RPMI7951 (cell line): ENCODE results near the gene ABCC4. TPM values are rescaled to one million over a fixed set of nuclear protein-coding genes. Genes with fewer than 3 reads are reported as not detected.

Experiments
- DNase-seq: peaks from one replicate; pipeline ENCODE4 v3.0.0-alpha.2; 2012; ENCODE audit warnings: low read depth
- total RNA-seq: library from RNA; depleted of rRNA; stranded (reverse); fragments of >200 nt; shearing (Covaris generic); gene quantifications from 2 replicates; pipeline ENCODE4 v1.2.3, GENCODE V29; 2014

The ABCC4 gene
- total RNA-seq, 1 experiment from 2014 or later = 6.7 TPM

DNA sequence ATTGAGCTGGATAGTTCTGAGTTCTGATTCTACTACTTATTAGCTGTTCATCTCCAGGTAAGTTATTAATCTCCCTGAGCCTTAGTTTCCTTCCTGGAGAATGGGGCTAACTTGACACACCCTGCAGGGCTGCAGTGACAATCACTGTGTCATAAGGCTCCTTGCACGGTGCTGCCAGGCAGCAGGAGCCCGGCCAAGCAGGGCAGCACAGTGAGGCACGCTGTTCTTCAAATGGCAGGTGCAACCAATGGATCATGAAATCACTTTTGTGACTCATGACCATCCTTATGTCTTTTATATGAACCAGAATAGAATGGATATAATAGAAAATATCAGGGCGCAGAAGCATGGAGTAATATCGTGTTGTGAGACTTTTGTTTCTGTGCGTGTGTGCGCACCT lies 242.6 kb downstream of the ABCC4 start:
- DNase-seq = no peak

DNA sequence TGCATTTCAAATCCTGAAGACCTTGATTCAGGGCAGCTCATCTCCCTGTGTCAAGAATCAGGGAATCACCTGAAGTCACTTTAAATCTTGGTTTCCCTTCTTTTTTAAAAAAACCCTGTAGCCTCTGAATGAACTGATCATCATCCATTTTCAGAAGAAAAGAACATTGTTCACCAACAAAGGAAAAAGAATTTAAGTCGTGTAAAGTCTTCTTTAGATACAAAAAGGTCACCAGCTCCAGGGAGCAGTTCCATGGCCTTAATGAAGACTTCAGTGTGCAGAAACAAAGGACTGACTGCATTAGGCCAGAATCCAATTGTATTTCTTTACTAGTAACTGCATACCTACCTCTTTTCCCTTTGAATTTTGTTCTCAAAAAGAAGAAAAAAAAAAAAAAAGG lies 245.0 kb downstream of the ABCC4 start:
- DNase-seq = no peak

DNA sequence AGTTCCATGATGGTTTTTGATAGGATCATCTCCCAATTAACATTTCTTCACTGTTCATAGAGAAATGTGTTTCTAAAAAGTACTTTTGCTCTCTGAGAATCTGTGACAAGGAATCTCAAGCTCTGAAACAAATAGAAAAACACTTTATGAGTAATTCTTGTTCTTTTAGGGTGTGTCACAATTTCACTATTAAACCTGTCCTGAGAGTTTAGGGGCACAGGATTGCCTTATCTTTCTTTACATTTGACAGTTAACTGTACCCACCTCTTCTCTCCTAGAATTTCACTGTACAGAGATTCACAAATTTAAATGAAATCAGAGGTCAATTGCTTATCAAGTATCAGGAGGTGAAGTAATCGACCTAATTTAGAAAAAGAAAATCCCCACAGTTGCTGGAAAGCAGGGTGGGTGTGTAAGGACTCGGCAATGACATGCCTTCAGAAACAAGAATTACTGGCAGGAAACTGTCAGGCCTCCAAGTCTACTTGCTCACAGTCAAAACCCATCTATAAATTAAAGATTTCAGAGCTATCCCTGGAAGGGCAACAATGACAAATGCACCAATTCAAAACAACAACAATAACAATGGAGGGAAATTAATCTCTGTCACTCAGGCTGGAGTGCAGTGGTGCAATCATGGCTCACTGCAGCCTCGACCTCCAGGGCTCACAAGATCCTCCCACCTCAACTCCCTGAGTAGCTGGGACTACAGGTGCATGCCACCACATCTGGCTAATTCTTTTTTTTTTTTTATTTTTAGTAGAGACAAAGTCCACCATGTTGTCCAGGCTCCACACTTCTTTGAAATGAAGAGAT lies 250.2 kb downstream of the ABCC4 start:
- no peak for DNase-seq

DNA sequence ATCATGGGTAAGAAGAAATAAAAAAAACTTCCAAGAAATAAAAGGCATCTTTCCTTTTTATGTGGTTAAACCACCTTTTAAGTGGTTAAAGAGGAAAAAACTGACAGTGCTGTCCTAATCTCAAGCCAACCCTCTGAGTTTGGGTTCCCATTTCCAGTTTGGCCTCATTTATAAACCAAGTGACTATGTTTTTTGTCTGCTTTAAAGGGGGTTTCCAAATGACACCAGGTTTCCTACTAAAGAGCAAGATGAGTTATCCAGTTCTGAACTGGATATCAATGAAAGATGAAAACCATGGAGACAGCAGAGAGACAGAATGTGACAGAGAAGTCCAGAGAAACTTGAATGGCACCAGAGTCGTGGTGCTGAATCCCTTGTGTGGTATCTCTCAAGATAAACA lies 251.5 kb downstream of the ABCC4 start:
- DNase-seq = no peak

DNA sequence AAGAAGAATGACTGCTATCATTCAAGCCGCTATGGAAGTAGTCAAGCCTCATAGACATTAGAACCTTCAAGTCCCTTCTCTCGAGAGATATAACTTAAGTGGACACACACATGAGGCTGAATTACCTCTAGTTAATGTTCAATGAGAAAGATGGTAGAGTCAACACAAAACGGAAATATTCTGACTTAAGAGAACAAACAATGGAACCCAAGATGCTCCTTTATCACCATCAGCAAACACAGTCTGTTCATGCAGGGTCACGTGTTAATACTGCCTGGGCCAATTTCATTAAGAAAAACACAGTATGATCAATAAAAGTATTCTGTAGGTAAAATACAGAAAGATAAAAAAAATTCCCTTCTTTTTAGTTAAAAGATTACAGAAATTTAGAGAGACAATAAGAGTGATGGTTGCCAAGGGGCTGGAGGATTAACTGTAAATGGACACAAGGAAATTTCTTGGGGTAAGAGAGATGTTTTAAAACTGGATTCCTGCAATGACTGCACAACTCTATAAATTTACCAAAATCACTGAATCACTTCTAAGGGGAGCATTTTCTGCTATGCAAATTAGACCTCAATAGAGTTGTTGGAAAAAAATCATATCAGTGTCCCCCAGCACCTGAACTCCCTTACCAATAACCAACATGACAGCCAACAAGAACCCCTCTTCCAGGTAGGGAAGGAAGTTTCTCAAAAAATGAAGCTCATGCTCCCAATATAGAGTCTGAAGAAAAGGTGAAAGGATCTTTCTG lies 256.6 kb downstream of the ABCC4 start:
- no peak for DNase-seq

DNA sequence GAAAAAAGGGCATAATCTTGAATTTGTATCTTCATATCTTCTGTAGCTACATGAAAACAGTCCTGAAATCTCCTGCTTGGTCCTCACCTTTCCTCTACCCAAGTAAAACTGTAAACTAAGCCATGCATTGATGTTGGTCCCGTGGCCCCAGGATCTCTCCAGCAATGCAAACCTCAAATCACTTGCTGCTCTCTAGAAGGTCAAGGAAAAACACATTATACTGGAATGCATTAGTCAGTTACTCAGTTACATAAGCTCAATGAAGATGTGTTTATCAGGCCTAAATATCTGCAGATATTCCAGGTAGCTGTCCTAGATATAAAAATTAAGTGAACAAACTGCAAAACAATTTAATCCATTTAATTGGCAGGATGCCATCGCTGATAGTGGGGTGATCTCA lies 261.8 kb downstream of the ABCC4 start:
- no peak for DNase-seq

DNA sequence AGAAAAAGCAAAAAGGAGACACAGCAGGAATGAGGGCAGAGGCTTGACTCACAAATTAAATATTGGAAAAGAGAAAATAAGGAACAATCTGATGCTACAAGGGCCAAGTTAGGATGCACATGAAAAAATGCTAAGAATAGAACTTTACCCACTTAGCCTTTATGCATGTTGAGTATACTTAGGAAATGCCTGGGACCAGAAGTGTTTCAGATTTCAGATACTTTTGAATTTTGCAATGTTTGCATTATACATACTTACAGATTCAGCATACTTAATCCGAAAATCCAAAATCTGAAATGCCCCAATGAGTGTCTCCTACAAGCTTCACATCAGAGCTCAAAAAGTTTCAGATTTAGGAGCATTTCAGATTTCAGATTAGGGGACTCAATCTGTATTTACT lies 262.3 kb downstream of the ABCC4 start:
- DNase-seq = no peak

DNA sequence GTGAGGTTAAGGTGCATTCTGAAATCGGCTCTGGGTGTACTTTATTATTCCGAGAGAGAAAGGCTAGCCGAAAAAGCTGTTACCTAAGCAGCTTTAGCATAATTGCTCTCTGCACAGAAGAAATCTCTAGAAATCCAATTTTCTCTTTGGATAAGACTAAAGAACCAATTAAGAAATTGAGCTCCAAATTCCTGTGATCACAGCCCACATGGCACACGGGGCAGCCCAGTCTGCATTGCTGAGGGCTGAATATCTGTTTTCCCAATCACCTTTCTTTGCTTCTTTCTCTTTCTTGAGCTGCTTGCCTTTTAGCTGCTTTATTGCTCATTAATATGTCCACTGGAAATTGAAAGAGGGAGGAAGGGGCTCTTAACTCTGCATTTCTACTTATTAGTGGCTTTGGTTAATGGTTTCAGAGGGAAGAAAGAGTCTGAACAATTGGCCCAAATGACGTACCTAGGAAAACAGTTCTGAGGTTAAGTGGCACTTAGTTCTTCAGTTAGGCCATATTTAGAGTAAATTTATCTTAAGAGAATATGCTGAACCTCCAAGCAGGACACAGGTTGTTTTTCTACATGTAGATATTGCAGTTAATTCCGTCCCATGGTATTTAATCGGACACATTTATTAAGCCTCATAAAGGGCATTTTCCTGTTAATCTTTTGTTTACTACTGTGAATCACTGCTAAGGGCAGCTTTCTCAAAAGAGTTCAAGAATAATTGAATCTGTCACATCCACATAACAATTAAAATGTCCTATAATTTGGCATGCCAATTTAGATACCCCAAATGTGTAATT lies 265.7 kb downstream of the ABCC4 start:
- no peak for DNase-seq

DNA sequence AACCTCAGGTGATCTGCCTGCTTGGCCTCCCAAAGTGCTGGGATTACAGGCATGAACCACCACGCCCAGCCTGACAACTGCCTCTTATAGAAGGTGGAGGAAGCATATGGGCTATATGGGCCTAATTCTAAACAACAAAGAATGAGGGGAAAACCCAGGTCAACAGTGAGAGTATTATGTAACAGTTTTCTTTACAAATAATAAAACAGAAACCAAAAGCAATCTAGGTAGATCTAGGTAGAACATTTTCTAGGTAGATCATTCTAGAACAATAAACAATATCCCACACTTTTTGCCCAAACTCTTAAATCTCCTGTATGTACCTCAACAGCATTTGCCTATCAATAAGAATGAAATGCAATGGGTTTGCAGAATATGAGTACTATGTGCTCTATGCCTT lies 267.4 kb downstream of the ABCC4 start:
- no peak for DNase-seq

DNA sequence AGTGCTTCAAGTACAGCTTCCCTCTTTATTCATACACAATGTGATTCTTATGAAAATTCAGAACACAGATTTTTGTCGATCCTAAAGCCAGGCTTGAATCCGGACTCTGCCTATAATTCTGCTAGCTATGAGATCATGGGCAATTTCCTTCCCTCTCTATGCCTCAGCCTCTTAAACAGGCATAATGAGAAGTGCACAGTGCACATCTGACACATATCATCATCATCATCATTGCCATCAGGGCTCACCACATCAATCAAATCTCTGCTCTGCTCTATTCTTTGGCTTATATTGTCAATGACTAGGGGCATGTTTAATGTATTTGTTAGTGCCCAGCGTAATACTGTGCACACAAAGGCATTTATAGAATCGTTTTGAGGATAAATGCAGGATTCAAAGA lies 269.1 kb downstream of the ABCC4 start:
- no peak for DNase-seq

DNA sequence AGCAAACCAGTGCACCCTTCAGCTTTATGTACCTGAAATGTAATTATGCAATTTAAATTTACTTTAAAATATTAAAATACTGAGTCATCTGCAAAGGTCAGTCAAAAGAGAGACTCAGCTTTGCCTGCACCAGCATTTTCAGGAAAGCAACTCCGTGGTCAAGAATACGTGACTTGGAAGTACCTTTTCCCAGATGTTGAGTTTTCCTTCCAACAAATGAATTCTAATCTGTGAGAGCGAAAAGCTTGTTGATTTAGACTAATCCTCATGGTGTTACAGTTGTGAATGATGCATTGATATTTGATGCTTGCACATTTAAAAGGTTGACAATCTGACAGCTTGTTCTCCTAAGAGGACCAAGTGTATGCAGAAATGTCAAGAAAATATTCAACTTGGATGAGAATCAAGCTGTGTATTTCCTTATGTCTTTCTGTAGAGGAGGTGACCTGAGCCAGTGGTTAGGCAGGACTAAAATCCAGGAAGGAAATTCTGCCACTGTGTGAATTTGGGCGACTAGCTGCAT lies 270.4 kb downstream of the ABCC4 start:
- no peak for DNase-seq

DNA sequence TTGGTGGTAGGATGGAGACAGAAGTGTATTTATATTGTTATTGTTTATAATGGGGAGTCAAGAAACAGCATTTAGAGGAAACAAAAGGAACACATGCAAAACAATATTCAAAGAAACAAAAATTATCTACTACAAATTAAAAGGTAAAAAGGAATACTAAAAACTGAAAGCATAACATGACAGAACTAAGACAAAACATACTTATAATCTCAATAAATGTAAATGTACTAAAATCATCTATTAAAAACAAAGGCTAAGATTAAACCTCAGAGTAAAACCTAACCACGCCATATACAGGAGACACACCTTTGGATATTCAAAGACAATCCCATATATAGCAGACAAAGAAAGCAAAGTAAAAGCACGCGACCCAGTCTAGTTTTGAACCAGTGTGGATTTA lies 273.6 kb downstream of the ABCC4 start:
- no peak for DNase-seq

DNA sequence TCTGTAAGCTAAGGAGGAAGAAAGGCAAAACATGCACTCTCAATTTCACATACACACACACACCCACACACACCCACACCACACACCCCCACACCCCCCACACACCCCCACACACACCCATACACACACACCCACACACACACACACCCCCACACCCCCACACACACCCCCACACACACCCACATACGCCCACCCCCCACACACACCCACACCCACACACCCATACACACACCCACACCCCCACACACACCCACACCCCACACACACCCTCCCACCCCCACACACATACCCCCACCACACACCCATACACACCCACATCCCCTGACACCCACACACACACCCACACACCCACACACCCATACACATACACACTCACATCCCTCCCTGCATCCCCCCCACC lies 276.1 kb downstream of the ABCC4 start:
- DNase-seq = no peak

DNA sequence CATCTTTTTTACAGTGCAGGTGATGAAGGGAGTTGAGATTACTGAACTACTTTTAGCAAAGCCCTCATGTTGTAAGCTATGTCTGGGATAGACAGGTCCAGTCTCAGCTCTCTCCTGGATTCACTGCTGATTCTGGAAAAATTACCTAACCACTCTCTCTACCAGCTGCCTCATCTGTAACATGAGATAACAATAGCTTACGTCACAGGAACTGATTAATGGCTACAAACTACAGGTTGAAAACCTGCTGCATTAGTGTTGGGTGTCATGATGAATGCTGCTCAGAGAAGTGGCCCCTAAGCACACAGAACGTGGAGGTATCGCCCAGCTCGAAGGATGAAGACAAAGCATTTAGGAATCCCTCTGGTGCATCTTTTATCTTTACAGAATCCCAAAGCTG lies 277.8 kb downstream of the ABCC4 start:
- DNase-seq = no peak

DNA sequence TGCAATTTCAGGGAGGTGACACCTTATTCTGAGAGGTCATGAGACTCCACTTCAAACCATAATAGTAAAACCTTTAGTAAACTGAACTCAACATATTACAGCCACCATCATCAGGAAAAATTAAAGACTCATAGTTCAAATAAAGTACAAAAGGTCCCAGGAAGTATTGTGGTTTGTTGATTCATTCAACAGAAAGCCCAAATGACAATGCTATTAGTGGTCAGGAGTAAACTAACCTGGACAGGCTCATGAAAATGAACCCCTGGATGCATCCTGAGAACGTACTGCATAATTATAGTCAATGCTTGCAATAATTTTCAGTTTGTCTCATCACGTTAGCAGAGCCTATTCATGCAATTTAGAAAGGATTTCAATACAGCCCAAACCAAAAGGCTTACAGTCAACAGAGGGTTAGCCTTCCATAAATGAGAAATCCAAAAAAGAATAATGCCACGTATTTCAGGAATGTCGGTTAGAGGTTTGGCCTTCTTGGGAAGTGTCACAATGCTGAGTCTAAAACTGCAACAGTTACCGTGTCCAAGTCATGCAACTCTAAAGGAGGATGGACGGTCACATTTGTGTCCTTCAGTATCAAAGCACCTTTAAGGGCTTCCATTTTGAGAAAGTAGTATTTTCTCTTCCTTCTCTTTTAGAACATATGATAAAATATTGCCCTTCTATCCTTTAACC lies 280.8 kb downstream of the ABCC4 start:
- no peak for DNase-seq

DNA sequence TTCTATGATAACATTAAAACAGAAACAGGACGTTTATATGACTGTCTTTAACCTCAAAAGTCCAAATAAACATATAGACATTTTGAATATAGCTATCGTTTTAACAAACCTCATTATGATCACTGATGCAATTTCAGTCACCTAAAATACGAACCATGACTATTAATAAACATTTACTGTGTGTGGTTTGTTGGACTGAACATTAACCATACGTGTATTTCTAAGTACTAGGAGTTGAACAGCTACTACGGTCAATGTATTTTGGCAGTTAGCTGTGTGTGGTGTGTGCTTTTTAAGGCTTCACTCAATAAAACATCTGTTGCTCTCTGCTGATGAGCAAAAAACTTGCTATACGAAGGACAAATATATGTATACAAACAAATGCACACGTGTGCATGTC lies 281.4 kb downstream of the ABCC4 start:
- DNase-seq = no peak

DNA sequence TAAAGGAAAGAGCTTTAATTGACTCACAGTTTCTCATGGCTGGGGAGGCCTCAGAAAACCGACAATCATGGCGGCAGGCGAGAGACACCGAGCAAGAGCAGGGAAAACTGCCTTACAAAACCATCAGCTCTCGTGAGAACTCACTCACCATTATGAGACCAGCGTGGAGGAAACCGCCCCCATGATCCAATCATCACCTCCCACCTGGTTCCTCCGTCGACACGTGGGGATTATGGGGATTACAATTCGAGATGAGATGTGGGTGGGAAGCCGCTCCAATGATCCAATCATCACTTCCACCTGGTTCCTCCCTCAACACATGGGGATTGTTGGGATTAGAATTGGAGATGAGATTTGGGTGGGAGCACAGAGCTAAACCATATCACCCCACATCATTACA lies 293.9 kb downstream of the ABCC4 start:
- no peak for DNase-seq

DNA sequence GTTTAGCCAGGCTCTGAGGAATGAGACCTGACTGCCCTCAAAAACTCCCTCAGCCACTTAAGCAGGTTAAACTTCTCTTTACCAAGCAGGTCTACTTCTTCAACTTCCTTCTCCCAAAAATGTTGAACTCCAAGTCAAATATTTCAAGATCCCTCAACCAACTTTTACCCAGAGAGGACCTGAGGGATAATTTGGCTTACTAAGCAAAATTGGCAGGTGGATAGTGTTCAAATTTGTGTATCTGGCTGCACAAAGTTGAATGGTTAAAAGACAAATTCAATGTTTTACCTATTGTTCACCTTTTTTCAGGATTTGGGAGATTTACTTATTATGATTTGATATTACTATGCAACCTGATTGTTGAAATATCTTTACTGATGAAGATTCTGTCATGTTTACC lies 296.0 kb downstream of the ABCC4 start:
- no peak for DNase-seq

DNA sequence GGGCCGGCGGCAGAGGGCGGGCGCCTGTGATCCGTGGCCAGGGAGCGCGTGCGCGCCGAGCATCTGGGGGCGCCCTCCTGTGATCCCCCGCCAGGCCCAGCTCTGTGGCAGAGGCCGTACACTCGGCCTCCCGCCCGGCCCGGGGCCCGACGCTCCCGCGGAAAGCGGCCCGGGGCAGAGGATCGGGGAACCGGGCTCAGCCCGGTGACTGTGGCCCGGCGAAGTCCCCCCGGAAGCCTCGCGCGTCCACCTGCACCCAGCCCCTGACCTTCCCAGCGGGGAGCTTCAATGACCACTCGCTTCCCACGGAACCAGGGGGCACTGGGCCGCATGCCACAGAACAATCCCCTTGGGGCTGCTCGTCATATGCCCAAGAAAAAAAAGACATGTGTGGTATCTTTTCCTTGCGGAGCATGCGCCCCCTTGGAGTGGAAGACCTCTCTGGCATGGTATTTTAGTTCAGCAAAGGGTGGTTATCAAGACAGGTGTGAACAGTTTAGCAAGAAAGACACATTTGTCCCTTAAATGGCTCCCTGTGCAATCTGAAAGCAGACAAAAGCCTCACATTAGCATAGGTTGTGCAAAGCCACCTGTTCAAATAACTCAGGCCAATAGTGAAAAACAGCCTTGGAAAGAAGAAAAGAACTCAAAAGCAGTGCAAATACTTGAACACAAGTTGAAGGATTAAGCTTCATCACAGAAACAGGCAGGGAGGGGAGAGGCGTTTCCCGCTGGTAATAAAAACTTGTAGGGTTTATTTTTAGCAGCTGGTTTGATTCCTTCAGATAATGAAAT lies 298.0 kb downstream of the ABCC4 start:
- no peak for DNase-seq

DNA sequence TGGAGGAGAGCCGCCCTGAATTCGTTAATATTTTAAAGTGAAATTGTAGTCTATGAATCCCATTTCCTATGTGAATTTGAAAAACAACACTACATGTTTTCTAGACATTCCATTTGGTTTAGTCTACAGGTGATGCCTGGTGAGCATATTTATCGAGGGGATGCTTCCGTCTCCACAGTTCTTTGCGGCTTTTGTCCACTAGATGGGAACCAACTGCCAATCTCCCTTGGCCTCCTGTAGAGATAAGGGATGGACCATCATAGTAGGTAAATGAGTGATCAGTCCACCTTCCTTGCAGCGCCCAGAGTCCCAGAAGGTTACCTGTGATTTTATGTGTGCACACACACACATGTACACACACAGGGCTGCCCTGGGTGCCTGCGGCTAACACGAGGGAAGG lies 299.1 kb downstream of the ABCC4 start:
- no peak for DNase-seq

DNA sequence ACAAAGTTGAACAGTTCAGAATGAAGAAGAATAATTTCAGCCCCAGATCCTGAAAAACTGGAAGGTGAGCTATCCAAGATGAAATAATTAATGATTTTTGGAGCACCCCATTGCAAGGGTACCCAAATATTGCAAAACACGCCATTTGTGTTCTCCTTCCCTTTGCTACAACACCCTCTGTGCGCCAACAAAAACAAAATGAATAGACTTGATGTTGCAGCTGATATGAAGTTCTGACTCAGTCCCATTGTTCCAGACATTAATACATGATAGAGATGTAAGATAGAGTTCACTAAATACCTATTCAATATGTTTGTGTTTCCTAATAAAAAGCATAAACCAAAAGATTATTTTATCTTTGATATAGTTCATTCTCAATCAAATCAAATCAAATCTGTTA lies 301.4 kb downstream of the ABCC4 start:
- no peak for DNase-seq
